ENCODE measurements around the gene RSBN1L. TPM values are rescaled to one million over a fixed set of nuclear protein-coding genes. Genes with fewer than 3 reads are reported as not detected.
"Not testable (repeated sequence)": the region's sequence is repeated elsewhere in the genome, so short reads cannot be mapped to it uniquely, and the experiment has no call there.

Gene RSBN1L
- 28.1 and 28.8 TPM in 2 replicates for total RNA-seq

DNA sequence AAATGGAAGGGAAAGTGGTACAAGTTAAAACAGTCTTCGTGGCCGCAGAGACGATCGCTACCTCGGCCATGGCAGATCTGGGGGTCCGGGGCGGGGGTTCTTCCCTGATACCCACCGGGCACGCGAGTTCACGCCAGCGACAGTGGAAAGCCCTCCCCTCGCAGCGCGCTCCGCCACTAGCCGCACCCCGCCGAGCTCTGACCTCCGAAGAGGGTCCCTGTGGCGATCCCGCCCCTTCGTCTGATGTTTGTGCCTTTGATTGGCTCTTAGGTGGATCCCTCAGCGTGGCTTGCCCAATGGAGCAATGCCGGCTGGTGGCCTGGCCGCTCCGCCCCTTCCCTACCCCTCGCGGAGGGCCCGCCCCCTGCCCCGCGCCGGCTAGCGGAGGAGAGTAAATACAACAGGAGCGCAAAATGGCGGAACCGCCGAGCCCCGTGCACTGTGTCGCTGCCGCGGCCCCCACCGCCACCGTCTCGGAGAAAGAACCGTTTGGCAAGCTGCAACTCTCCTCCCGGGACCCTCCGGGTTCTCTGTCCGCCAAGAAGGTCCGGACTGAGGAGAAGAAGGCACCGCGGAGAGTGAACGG is at the start of gene RSBN1L:
RSBN1L (plus strand) TSS at position 403 of the 586 bp plus-strand sequence; CDS start at position 414, 11 bp downstream.
- intact Hi-C loops (cut with micrococcal nuclease), result loop anchor here (1.0 to 2.0 kb wide), 4 partner anchors 63 to 323 kb away; partner anchors contain the start of genes PHTF2 and TMEM60
- Mint-ChIP-seq H3K4me1 (ENCODE audit: low read depth) (peaks cover 35% of the 10 kb centered on the region), H3K9me3 (no peaks in the 10 kb centered on the region), H3K27me3 (ENCODE audit: low read depth) (no peaks in the 10 kb centered on the region), H3K36me3 (ENCODE audit: low read depth) (peaks cover 31% of the 10 kb centered on the region), H3K27ac (peak within 1 kb of the TSS; percentile 95), H3K4me3 (ENCODE audit: low read depth) (peak within 1 kb of the TSS; percentile 92)
- peak; percentile 98 for DNase-seq (ENCODE audit: low spot score)

DNA sequence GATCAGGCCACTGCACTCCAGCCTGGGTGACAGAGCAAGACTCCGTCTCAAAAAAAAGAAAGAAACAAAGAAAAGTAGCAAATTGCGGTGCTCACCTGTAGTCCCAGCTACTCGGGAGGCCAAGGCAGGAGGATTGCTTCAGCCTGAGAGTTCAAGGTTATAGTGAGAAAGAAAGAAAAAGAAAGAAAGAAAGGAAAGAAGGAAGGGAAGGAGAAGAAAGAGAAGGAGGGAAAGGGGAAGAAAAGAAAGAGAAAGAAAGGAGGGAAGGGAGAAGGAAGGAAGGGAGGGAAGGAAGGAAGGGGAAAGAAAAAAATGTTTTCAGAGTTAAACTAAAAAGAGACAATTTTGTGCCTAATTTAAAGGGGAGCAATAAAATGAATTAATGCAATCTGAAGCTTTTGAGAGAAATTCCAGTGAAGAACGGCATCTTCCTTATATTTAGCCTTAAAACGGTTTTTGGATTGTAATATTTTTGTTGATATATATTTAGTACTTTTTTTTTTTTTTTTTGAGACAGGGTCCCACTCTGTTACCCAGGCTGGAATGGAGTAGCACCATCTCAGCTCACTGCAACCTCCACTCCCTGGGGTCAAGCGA is 47.4 kb upstream of the RSBN1L start:
- Mint-ChIP-seq H3K4me1 (ENCODE audit: low read depth) (no peaks in the 10 kb centered on the region), H3K4me3 (ENCODE audit: low read depth) (no peak overlapping the region), H3K27ac (no peak overlapping the region), H3K27me3 (ENCODE audit: low read depth) (no peaks in the 10 kb centered on the region), H3K36me3 (ENCODE audit: low read depth) (peaks cover 2% of the 10 kb centered on the region), H3K9me3 (no peaks in the 10 kb centered on the region)
- intact Hi-C loops (cut with micrococcal nuclease), result no loop called here
- DNase-seq (ENCODE audit: low spot score), result no peak

DNA sequence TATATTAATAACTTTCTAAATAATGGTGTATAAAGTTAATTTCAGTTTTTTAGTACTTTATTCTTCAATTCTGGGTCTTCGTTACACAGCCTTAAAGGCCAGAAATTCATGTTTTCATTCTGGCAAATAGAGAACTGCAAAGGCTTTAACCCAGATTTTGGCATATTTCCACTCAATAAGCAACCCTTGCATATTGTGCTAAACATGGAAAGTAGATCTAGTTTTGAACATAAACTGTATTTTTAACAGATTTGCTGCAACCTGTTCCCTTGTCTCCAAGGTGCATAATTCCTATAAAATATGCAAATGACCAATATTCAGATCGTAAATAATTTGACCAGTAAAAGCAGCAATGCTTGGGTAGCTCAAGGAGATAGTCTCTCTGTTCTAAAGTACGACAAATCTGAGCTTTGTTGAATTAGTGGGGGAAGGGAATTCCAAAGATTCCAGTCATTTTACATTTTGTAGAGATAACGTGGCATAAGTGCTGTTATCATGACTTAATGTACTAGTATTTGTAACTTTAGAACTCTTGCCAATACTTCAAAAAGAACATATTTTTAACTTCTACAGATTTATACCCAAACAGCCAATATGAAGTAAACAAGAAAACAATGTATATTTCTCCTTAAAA is 46.4 kb upstream of the RSBN1L start:
- no peaks in the 10 kb centered on the region for H3K36me3 Mint-ChIP-seq (ENCODE audit: low read depth)
- intact Hi-C loops (cut with micrococcal nuclease), result loop anchor here (5.0 to 10.0 kb wide), 2 partner anchors 287 to 385 kb away; no protein-coding TSS in a partner anchor
- H3K27me3 Mint-ChIP-seq (ENCODE audit: low read depth), result no peaks in the 10 kb centered on the region
- no peaks in the 10 kb centered on the region for H3K9me3 Mint-ChIP-seq
- no peak overlapping the region for H3K27ac Mint-ChIP-seq
- no peaks in the 10 kb centered on the region for H3K4me1 Mint-ChIP-seq (ENCODE audit: low read depth)
- no peak for DNase-seq (ENCODE audit: low spot score)
- H3K4me3 Mint-ChIP-seq (ENCODE audit: low read depth), result no peak overlapping the region

DNA sequence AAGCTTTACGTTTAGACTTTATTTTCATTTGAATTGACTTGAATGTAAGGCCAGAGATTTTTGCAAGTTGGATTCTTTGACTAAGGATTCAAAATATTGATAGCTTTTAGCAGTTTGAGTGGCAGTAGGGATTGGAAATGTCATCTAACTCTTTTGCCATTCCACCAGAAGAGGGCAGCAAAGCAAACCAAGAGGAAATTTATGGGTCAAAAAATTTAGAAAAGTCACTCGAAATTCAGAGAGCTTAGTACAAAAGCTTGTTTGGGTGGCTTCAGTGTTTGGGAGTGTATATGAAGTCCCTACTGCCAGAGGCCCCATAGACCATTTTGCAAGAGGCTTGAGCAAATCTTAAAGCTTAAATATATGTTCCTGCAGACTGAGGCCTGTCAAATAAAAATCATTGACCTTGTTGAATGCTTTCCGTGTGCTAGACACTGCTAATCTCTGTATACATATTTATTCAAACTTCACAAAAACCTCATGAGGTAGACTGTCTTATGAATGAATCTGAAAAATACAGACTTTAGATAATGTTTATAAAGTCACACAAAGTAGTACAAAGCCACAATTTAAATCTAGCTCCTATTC is 44.6 kb upstream of the RSBN1L start:
- H3K27me3 Mint-ChIP-seq (ENCODE audit: low read depth), result no peaks in the 10 kb centered on the region
- H3K4me3 Mint-ChIP-seq (ENCODE audit: low read depth), result no peak overlapping the region
- no peaks in the 10 kb centered on the region for H3K36me3 Mint-ChIP-seq (ENCODE audit: low read depth)
- H3K9me3 Mint-ChIP-seq, result no peaks in the 10 kb centered on the region
- DNase-seq (ENCODE audit: low spot score), result no peak
- H3K27ac Mint-ChIP-seq, result no peak overlapping the region
- intact Hi-C loops (cut with micrococcal nuclease), result loop anchor here (1.0 to 10.0 kb wide), 3 partner anchors 108 to 383 kb away; no protein-coding TSS in a partner anchor
- no peaks in the 10 kb centered on the region for H3K4me1 Mint-ChIP-seq (ENCODE audit: low read depth)

DNA sequence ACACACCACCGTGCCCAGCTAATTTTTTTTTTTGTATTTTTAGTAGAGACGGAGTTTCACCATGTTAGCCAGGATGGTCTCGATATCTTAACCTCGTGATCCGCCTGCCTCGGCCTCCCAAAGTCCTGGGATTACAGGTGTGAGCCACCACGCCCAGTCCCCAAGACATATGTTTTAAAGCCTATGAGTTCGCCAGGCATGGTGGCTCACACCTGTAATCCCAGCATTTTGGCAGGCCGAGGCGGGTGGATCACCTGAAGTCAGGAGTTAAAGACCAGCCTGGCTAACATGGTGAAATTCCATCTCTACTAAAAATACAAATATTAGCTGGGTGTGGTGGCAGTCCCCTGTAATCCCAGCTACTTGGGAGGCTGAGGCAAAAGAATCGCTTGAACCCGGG is 43.4 kb upstream of the RSBN1L start:
- H3K4me1 Mint-ChIP-seq (ENCODE audit: low read depth); H3K36me3 Mint-ChIP-seq (ENCODE audit: low read depth); DNase-seq (ENCODE audit: low spot score); H3K4me3 Mint-ChIP-seq (ENCODE audit: low read depth); H3K27ac Mint-ChIP-seq; H3K9me3 Mint-ChIP-seq; H3K27me3 Mint-ChIP-seq (ENCODE audit: low read depth): not testable (repeated sequence)
- intact Hi-C loops (cut with micrococcal nuclease), result loop anchor here (5.0 to 10.0 kb wide), 2 partner anchors 284 to 382 kb away; no protein-coding TSS in a partner anchor

DNA sequence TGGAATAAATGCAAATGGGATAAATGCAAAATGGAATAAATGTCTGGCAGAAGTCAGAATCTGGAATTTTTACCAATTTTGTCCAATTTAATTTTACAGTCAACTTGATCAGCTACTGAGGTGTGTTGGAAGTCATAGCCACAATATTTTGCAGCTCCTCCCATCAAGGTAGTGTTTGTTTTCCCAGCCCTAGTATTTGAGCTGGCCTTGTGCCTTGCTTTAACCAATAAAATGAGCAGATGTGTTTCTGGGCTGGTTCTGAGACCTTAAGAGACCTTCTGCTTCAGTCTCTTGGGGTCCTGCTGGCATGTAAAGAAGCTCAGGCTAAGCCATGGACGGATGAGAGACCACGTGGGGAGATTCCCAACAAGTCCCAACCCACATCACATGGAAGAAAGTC is 42.7 kb upstream of the RSBN1L start:
- H3K27ac Mint-ChIP-seq, result no peak overlapping the region
- intact Hi-C loops (cut with micrococcal nuclease), result loop anchor here (5.0 to 10.0 kb wide), 2 partner anchors 284 to 381 kb away; no protein-coding TSS in a partner anchor
- no peaks in the 10 kb centered on the region for H3K36me3 Mint-ChIP-seq (ENCODE audit: low read depth)
- H3K9me3 Mint-ChIP-seq, result no peaks in the 10 kb centered on the region
- no peak for DNase-seq (ENCODE audit: low spot score)
- H3K4me1 Mint-ChIP-seq (ENCODE audit: low read depth), result no peaks in the 10 kb centered on the region
- no peaks in the 10 kb centered on the region for H3K27me3 Mint-ChIP-seq (ENCODE audit: low read depth)
- H3K4me3 Mint-ChIP-seq (ENCODE audit: low read depth), result no peak overlapping the region

DNA sequence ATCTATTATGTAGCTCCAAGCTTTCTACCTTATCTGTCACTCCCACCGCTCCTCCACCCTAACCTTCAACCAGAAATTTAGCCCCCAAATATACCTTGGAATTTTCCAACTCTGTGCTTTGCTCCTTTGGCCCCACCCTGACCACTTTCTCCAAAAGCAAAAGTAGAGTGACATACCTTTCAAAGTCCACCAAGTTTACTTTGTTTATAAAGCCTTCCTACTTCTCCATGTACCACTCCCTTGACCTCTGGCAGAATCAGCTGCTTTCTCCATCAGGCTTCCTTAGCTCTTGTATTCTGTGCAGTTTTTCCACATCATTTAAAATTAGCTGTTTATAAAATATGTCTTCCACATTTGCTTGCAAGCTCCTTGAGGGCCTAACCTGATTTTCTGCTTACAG is 40.9 kb upstream of the RSBN1L start:
- H3K27me3 Mint-ChIP-seq (ENCODE audit: low read depth), result no peaks in the 10 kb centered on the region
- no peaks in the 10 kb centered on the region for H3K4me1 Mint-ChIP-seq (ENCODE audit: low read depth)
- intact Hi-C loops (cut with micrococcal nuclease), result loop anchor here (10.0 kb wide), 1 partner anchor 379 kb away; no protein-coding TSS in a partner anchor
- no peak for DNase-seq (ENCODE audit: low spot score)
- H3K9me3 Mint-ChIP-seq, result no peaks in the 10 kb centered on the region
- H3K4me3 Mint-ChIP-seq (ENCODE audit: low read depth), result no peak overlapping the region
- H3K36me3 Mint-ChIP-seq (ENCODE audit: low read depth), result no peaks in the 10 kb centered on the region
- H3K27ac Mint-ChIP-seq, result no peak overlapping the region

DNA sequence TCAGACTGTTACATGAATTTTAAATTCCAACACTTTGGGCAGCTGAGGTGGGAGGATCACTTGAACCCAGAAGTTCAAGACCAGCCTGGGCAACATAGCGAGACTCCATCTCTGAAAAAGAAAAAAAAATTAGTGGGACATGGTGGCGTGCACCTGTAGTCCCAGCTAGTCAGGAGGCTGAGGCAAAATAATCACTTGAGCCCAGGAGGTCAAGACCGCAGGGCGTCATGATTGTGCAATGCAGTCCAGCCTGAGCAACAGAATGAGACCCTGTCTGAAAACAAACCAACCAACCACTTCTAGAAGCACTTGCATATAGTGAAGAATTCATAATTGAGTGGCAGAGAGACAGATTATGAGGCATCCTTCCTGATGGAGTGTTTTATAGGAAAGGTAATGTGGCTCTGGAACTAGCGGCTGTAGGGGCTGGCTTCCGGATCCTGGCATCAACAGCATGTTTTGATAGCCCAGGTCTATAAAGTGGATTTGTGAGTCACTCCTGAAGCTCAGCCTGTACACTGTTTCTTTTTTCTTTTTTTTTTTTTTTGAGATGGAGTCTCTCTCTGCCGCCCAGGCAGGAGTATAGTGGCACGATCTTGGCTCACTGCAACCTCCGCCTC is 40.3 kb upstream of the RSBN1L start:
- DNase-seq (ENCODE audit: low spot score), result no peak
- intact Hi-C loops (cut with micrococcal nuclease), result loop anchor here (10.0 kb wide), 1 partner anchor 379 kb away; no protein-coding TSS in a partner anchor
- no peaks in the 10 kb centered on the region for H3K36me3 Mint-ChIP-seq (ENCODE audit: low read depth)
- H3K27ac Mint-ChIP-seq, result no peak overlapping the region
- H3K27me3 Mint-ChIP-seq (ENCODE audit: low read depth), result no peaks in the 10 kb centered on the region
- H3K4me3 Mint-ChIP-seq (ENCODE audit: low read depth), result no peak overlapping the region
- no peaks in the 10 kb centered on the region for H3K4me1 Mint-ChIP-seq (ENCODE audit: low read depth)
- H3K9me3 Mint-ChIP-seq, result no peaks in the 10 kb centered on the region

DNA sequence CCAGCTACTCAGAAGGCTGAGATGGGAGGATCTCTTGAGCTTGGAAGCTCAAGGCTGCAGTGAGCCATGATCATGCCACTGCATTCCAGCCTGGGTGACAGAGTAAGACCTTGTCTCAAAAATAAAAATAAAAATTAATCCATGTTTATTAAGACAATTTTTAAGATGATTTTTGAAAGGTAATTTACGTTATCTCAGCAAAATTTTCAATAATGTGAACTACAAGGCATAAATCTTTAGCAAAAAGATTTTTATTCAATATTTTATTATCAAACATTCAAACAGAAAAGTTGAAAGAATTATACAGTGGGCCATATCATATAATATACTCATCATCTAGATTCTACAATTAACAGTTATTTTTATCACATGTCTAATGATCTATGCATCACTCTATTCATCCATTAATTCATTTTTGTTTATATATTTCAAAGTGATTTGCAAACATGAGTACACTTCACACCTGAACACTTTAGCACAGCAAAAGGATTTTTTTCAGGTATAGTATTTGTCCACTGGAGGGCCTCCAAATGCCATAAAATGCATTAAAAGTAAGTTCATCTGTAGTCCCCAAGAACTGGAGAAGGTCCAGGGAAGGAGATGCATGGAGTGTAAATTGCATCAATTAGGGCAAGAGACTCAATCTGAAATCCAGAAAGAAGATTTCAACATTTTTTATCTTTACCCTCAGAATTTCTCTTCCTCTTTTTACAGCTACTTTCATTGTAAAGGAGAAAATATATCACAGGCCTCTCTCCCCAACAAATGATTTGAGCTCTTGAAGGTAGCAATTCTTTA is 38.6 kb upstream of the RSBN1L start:
- Mint-ChIP-seq H3K4me1 (ENCODE audit: low read depth) (no peaks in the 10 kb centered on the region), H3K4me3 (ENCODE audit: low read depth) (no peak overlapping the region)

DNA sequence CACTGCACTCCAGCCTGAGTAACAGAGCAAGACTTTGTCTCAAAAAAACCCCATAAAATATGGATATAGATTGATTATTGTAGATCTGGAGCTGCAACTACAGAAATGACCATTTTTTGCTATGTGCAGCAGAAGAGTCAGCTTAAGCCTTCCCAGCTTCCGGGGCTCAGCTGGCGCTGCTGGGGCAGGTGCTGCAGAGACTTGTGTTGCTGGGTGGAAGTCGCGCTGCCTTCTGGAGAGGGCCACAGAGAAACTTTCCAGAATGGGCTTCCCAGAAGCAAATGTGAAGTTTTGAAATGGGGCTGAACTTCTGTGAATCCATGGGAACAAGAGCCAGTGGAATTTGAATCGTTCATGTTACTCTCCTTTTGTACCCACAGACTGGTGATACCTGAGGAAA is 37.3 kb upstream of the RSBN1L start:
- Mint-ChIP-seq H3K27me3 (ENCODE audit: low read depth) (no peaks in the 10 kb centered on the region), H3K9me3 (no peaks in the 10 kb centered on the region), H3K36me3 (ENCODE audit: low read depth) (no peaks in the 10 kb centered on the region), H3K4me3 (ENCODE audit: low read depth) (no peak overlapping the region), H3K4me1 (ENCODE audit: low read depth) (no peaks in the 10 kb centered on the region), H3K27ac (no peak overlapping the region)
- intact Hi-C loops (cut with micrococcal nuclease), result loop anchor here (10.0 kb wide), 1 partner anchor 376 kb away; no protein-coding TSS in a partner anchor
- no peak for DNase-seq (ENCODE audit: low spot score)

More for the DNA sequence above, 38.6 kb upstream of the RSBN1L start:
- intact Hi-C loops (cut with micrococcal nuclease), result loop anchor here (1.0 to 10.0 kb wide), 2 partner anchors 102 to 377 kb away; no protein-coding TSS in a partner anchor
- H3K9me3 Mint-ChIP-seq, result no peaks in the 10 kb centered on the region
- no peaks in the 10 kb centered on the region for H3K27me3 Mint-ChIP-seq (ENCODE audit: low read depth)
- DNase-seq (ENCODE audit: low spot score), result no peak
- H3K36me3 Mint-ChIP-seq (ENCODE audit: low read depth), result no peaks in the 10 kb centered on the region
- H3K27ac Mint-ChIP-seq, result no peak overlapping the region

DNA sequence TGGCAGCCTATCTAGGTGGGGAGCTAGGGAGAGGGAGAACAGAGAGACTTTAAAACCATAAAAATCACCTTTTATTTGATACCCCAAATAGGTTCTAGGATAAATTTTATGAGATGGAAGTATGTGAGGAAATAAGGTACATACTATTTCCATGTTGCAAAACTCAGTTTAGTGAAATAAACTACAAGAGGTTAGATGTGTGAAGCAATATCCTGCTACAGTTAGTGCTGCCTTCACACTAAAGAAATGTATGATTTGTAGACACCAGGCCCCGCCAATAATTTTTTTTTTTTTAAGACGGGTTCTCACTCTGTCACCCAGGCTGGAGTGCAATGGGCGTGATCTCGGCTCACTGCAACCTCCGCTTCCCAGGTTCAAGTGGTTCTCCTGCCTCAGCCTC is 34.4 kb upstream of the RSBN1L start:
- Mint-ChIP-seq H3K9me3 (no peaks in the 10 kb centered on the region), H3K4me1 (ENCODE audit: low read depth) (no peaks in the 10 kb centered on the region), H3K36me3 (ENCODE audit: low read depth) (no peaks in the 10 kb centered on the region), H3K27ac (no peak overlapping the region), H3K4me3 (ENCODE audit: low read depth) (no peak overlapping the region), H3K27me3 (ENCODE audit: low read depth) (no peaks in the 10 kb centered on the region)
- intact Hi-C loops (cut with micrococcal nuclease), result no loop called here
- no peak for DNase-seq (ENCODE audit: low spot score)

DNA sequence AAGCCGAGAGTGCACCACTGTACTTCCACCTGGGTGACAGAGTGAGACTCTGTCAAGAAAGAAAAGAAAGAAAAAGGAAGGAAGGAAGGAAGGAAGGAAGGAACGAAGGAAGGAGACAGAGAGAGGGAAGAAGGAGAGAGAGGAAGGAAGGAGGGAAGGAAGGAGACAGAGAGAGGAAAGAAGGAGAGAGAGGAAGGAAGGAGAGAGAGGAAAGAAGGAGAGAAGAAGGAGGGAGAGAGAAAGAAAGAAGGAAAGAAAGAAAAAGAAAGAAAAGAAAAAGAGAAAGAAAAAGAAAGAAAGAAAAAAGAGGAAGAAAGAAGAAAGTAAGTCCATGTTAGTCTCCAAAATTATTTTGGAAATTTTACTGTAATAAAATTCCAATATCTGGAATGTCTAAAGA is 33.4 kb upstream of the RSBN1L start:
- no peaks in the 10 kb centered on the region for H3K9me3 Mint-ChIP-seq
- H3K36me3 Mint-ChIP-seq (ENCODE audit: low read depth), result no peaks in the 10 kb centered on the region
- DNase-seq (ENCODE audit: low spot score), result no peak
- no peaks in the 10 kb centered on the region for H3K4me1 Mint-ChIP-seq (ENCODE audit: low read depth)
- no peak overlapping the region for H3K4me3 Mint-ChIP-seq (ENCODE audit: low read depth)
- intact Hi-C loops (cut with micrococcal nuclease), result no loop called here
- no peak overlapping the region for H3K27ac Mint-ChIP-seq
- H3K27me3 Mint-ChIP-seq (ENCODE audit: low read depth), result no peaks in the 10 kb centered on the region

All from activated T-helper 2 cell treated with anti-CD3 and anti-CD28 coated beads, Interferon-gamma antibody, Interleukin-2, Interleukin-4, amounts not matched to agents 10 μg/mL and 5 μg/mL and 100 μg/mL, durations not matched to agents 14 hours and 24 hours and 36 hours (primary cell).